ENCODE data around the gene FLNB.

The FLNB gene

DNA sequence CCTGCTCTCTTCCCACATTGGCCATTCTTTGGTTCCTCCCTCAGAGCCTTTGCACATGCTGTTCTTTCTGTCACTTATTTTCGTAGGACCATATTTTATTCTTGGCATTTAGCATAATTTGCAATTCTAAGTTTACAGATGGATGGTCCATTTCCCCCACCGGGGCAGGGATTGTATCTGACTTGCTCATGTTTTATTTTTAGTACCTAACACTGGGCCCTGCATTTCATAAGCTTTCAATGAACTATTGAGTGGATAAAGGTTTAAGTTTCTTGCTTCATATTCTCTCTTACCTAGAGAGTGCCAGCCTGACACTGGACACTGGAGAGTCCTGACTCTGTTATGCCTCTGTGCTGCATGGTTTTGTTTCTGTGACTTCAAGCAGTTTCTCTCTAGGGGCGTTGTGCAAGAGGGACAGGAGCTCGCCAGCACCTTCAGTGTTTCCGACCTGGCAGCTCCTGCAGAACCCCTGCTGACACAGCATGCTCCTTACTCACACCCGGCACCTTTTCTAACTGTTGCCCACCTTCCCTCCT lies 87.4 kb downstream of the FLNB start:
- TF ChIP-seq, protein P1, sequence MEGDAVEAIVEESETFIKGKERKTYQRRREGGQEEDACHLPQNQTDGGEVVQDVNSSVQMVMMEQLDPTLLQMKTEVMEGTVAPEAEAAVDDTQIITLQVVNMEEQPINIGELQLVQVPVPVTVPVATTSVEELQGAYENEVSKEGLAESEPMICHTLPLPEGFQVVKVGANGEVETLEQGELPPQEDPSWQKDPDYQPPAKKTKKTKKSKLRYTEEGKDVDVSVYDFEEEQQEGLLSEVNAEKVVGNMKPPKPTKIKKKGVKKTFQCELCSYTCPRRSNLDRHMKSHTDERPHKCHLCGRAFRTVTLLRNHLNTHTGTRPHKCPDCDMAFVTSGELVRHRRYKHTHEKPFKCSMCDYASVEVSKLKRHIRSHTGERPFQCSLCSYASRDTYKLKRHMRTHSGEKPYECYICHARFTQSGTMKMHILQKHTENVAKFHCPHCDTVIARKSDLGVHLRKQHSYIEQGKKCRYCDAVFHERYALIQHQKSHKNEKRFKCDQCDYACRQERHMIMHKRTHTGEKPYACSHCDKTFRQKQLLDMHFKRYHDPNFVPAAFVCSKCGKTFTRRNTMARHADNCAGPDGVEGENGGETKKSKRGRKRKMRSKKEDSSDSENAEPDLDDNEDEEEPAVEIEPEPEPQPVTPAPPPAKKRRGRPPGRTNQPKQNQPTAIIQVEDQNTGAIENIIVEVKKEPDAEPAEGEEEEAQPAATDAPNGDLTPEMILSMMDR (IDR thresholded peaks at IDR 0.05): no peak

DNA sequence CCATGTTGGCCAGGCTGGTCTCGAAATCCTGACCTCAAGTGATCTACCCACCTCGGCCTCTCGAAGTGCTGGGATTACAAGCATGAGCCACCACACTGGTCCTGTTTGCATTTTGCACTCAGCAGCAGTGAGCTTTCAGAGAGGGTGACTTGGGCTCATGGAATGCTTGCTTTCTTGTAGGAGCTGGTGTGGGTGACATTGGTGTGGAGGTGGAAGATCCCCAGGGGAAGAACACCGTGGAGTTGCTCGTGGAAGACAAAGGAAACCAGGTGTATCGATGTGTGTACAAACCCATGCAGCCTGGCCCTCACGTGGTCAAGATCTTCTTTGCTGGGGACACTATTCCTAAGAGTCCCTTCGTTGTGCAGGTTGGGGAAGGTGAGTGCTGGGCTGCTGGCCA lies 90.3 kb downstream of the FLNB start:
- TF ChIP-seq, protein P1 (IDR thresholded peaks at IDR 0.05): no peak

DNA sequence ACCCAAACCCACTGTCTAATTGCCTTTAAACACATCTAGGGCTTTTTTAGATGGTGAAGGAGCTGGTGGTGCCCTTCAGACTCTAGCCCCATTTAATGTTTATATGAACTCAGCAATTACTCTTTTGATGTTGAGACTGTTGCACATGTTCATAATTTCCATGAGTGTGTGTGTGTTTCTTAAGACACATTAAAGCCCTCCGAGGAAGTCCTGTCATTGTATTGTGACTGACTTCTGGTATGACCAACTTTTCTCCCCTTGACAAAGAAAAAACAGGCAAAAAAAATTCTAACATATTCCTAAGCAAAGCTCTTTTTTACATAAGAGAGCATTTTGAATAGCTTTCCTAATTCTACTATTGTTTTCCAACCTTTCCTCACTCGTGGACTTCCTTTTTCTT lies 91.6 kb downstream of the FLNB start:
- TF ChIP-seq, protein P1 (IDR thresholded peaks at IDR 0.05): no peak

DNA sequence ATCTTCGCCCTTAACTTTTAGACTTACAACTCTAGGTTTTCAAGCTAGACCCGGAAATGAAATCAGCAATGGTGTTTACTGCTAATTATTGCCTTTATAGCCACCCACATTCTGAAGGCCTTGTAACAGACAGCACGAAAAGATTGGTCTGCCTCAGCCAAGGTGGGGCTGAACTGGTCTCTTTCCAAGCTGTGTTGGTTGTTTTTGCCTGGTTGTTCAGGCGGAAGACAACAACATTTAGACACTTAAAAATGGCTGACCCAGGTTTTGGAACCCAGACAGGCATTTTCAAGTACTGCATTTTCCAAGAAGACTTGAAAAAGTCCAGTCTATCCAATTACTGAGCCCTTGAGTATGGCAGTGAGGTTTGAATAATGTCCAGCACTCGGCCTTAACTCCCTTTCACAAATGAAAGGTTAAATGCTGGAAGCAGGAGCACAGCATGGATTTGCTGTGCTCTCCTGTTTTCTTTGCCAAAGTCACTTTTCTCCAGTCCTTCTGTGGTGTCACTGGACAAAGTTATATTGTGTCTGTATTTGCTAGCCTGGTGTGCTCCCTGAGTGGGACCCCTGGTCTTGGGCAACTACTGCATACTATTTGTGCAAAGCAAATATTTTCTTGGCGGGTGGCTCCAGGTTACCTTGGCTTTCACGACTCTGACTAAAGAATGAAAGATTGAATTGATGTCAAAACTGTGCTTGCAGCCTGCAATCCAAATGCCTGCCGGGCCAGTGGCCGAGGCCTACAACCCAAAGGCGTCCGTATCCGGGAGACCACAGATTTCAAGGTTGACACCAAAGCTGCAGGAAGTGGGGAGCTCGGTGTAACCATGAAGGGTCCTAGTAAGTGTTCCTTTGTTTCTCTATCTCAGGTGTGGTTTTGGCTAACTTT lies 93.5 kb downstream of the FLNB start:
- TF ChIP-seq, protein P1 (IDR thresholded peaks at IDR 0.05): no peak

DNA sequence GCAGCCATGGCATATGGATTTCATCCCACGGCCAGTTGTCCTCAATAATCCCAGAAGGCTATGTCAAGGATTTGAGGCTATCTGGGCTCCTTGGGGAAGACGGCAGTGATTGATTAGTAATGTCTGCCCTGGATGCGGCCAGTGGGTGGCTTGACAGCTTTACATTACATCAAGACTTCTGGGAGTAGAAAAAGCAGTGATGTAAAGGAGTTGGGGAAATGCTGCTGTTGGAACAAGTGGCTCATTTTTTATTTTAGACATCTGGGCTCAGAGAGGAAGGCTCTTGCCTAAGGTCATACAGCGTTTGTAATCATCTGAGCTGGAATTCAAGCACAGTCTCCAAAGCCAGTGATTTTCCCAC lies 94.1 kb downstream of the FLNB start:
- TF ChIP-seq, protein P1 (IDR thresholded peaks at IDR 0.05): no peak

DNA sequence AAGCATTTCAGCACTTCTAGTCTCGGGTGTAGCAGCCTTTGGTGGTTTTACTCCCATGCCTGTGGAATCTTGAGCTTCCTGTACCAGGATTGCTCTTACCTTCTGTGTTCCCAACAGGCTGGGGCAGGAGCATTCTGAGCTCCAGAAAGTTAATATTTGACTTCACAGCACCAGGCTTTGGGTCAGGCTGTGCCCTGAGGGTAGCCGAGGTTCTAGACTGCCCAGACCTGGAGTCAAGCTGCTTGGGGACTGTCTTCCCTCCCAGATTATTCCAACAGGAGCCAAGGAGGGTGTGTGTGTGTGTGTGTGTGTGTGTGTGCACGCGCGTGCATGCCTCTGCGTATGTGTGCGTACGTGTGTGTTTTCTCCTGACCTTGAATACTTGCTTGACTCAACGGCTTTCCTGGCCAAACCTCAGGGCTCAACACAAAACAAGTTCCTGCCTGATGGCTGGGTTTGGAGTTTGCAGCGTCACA lies 94.8 kb downstream of the FLNB start:
- TF ChIP-seq, protein P1 (IDR thresholded peaks at IDR 0.05): no peak

DNA sequence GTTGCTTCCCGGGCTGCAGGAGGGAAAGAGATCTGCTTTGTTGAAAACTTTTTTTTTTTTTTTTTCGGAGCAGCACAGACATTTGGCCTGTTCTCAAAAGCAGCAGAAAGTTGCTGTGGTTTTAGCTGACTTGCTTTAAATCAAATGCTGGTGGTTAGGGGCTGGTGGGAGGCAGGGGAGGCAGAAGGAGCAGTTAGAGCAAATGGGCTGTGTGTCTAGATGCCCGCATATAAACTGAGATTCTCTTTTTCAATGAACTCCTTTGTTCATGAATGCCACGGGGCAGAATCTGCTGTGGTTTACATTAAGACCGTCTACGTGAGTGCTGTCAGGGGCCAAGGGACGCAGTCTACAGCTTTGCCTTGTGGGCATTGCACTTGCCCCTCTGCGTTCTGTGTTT lies 95.9 kb downstream of the FLNB start:
- TF ChIP-seq, protein P1 (IDR thresholded peaks at IDR 0.05): no peak

All from LNCAP (cell line).